ENCODE results near the gene SLC13A3.

- TF ChIP-seq CTCF (IDR thresholded peaks at IDR 0.05; ENCODE audit: insufficient read depth, low read length, poor library complexity, severe bottlenecking): no peak
- TF ChIP-seq EZH2phosphoT487 (conservative IDR thresholded peaks at IDR 0.05; ENCODE audit: low read length): no peak
Measured at GRCh38 chr20:46644733-46645132, 6.5 kb downstream of the SLC13A3 start.
